ENCODE results near the gene KLC1.

The KLC1 gene

DNA sequence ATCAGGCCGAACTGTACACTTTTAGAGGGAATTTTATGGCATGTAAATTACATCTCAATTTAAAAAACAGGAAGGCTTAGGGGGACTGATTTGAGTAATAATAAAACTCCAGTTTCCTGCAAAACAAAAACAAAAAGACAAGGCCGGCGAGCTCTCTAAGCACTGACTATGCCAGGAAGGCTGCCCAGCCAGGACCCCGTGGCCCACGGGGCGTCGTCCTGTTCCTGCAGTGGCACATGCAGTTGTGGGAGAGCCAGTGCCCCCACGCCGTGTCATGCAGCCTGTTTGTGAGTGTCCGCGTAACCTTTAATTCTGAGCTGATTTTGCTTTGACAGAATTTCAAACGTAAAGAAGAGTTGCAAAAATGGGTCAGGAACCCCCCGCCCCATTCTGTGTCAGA, 75.7 kb downstream of the KLC1 start:
- Histone ChIP-seq H3K27ac (ENCODE audit: low read depth, low read length, severe bottlenecking) (no peak overlapping the region), H3K4me3 (ENCODE audit: extremely low read depth, insufficient read depth, low read length, poor library complexity, severe bottlenecking) (no peak overlapping the region), H3K36me3 (ENCODE audit: control insufficient read depth, insufficient read depth, low read length) (peaks cover 88% of the 10 kb centered on the region), H3K9me3 (ENCODE audit: control insufficient read depth, low read length) (no peaks in the 10 kb centered on the region), H3K4me1 (ENCODE audit: control insufficient read depth, insufficient read depth, low read length, poor library complexity, severe bottlenecking) (peaks cover 5% of the 10 kb centered on the region)
- 99 to 100% methylated on average over 12 of the region's 13 CpGs for WGBS, 2 experiments (ENCODE audit: insufficient coverage in 2 of 2)

- H3K4me1 ChIP-seq (ENCODE audit: control insufficient read depth, insufficient read depth, low read length, poor library complexity, severe bottlenecking): peaks cover 5% of the 10 kb centered on the region
- H3K4me3 ChIP-seq (ENCODE audit: extremely low read depth, insufficient read depth, low read length, poor library complexity, severe bottlenecking): no peak overlapping the region
- H3K27ac ChIP-seq (ENCODE audit: low read depth, low read length, severe bottlenecking): no peak overlapping the region
- 90 to 98% methylated on average over 14 to 15 of the region's 15 CpGs for WGBS, 2 experiments (ENCODE audit: insufficient coverage in 2 of 2)
- peaks cover 87% of the 10 kb centered on the region for H3K36me3 ChIP-seq (ENCODE audit: control insufficient read depth, insufficient read depth, low read length)
- no peaks in the 10 kb centered on the region for H3K9me3 ChIP-seq (ENCODE audit: control insufficient read depth, low read length)
Measured at GRCh38 chr14:103705118-103705503, 76.1 kb downstream of the KLC1 start.

- no peaks in the 10 kb centered on the region for H3K9me3 ChIP-seq (ENCODE audit: control insufficient read depth, low read length)
- H3K4me3 ChIP-seq (ENCODE audit: extremely low read depth, insufficient read depth, low read length, poor library complexity, severe bottlenecking): no peak overlapping the region
- peaks cover 82% of the 10 kb centered on the region for H3K36me3 ChIP-seq (ENCODE audit: control insufficient read depth, insufficient read depth, low read length)
- peaks cover 5% of the 10 kb centered on the region for H3K4me1 ChIP-seq (ENCODE audit: control insufficient read depth, insufficient read depth, low read length, poor library complexity, severe bottlenecking)
- WGBS, 2 experiments (ENCODE audit: insufficient coverage in 2 of 2): 94 to 96% methylated on average over 20 to 22 of the region's 28 CpGs
- H3K27ac ChIP-seq (ENCODE audit: low read depth, low read length, severe bottlenecking): no peak overlapping the region
Measured at GRCh38 chr14:103705504-103706284, 76.7 kb downstream of the KLC1 start.

DNA sequence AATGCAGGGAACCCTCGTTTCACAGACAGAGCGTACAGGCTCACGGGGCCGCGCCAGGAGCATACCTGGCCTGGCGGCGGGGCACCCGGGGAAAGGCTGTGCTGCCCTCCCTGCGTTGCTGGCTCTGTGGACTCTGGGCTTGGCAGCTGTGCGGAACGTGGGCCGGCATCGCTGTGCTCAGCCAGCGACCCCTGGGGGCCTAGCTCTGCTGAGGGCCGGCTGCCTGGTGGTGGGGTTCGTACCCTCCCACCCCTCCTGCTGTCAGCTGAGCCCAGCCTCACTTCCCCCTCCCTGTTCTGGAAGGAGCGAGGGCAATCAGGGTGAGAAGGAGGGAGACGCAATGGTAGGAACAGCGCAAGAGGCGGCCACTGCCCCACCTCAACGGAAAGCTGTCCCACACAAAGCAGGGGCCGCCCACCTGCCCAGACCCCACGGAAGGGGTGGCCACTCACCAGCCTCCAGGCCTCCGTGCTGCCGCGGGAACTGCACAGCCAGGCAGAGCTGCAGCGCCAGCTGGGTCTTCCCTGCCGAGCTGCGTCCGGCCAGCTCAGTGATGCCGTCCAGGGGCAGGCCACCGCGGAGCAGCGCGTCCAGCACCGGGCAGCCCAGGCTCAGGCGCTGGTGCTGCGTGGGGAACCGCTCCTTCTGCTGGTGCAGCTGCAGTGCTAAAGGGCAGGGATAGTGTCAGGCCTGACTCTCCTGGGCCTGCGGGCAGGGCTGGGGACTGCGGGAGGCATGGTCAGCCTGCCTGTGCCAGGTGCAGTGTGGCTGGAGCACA, 77.7 kb downstream of the KLC1 start:
- peaks cover 79% of the 10 kb centered on the region for H3K36me3 ChIP-seq (ENCODE audit: control insufficient read depth, insufficient read depth, low read length)
- H3K27ac ChIP-seq (ENCODE audit: low read depth, low read length, severe bottlenecking): no peak overlapping the region
- H3K4me1 ChIP-seq (ENCODE audit: control insufficient read depth, insufficient read depth, low read length, poor library complexity, severe bottlenecking): peaks cover 9% of the 10 kb centered on the region
- no peak overlapping the region for H3K4me3 ChIP-seq (ENCODE audit: extremely low read depth, insufficient read depth, low read length, poor library complexity, severe bottlenecking)
- WGBS, 2 experiments (ENCODE audit: insufficient coverage in 2 of 2): 95 to 96% methylated on average over 32 to 39 of the region's 41 CpGs
- H3K9me3 ChIP-seq (ENCODE audit: control insufficient read depth, low read length): no peaks in the 10 kb centered on the region

GRCh38 chr14:103707329-103708263, 78.6 kb downstream of the KLC1 start:
- 96 to 97% methylated on average over 27 to 29 of the region's 29 CpGs for WGBS, 2 experiments (ENCODE audit: insufficient coverage in 2 of 2)
- no peaks in the 10 kb centered on the region for H3K9me3 ChIP-seq (ENCODE audit: control insufficient read depth, low read length)
- peaks cover 74% of the 10 kb centered on the region for H3K36me3 ChIP-seq (ENCODE audit: control insufficient read depth, insufficient read depth, low read length)
- H3K4me3 ChIP-seq (ENCODE audit: extremely low read depth, insufficient read depth, low read length, poor library complexity, severe bottlenecking): no peak overlapping the region
- H3K4me1 ChIP-seq (ENCODE audit: control insufficient read depth, insufficient read depth, low read length, poor library complexity, severe bottlenecking): peaks cover 9% of the 10 kb centered on the region
- H3K27ac ChIP-seq (ENCODE audit: low read depth, low read length, severe bottlenecking): no peak overlapping the region

- H3K4me3 ChIP-seq (ENCODE audit: extremely low read depth, insufficient read depth, low read length, poor library complexity, severe bottlenecking): no peak overlapping the region
- H3K36me3 ChIP-seq (ENCODE audit: control insufficient read depth, insufficient read depth, low read length): peaks cover 66% of the 10 kb centered on the region
- H3K27ac ChIP-seq (ENCODE audit: low read depth, low read length, severe bottlenecking): no peak overlapping the region
- no peaks in the 10 kb centered on the region for H3K9me3 ChIP-seq (ENCODE audit: control insufficient read depth, low read length)
- H3K4me1 ChIP-seq (ENCODE audit: control insufficient read depth, insufficient read depth, low read length, poor library complexity, severe bottlenecking): peaks cover 7% of the 10 kb centered on the region
- WGBS, 2 experiments (ENCODE audit: insufficient coverage in 2 of 2): 88 to 98% methylated on average over 18 of the region's 18 CpGs
Measured at GRCh38 chr14:103708750-103709187, 79.8 kb downstream of the KLC1 start.

DNA sequence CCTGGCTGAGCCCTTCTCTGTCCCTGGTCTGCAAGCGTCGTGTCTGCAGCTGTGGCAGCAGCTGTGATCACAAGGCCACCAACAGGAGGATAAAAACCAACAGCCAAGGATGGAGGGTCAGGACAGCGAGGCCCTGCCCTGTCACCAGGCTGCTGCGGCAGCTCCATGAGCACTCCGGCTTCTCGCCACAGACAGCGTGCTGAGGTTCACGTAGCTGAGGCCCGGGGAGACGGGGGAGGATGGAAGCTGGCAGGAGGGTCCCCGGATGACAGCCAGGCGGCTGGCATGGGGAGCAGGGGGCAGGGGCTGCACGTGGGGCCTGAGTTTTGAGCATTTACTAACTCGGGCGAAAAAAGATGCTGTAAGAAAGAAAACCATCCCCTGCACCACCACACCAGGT, 80.8 kb downstream of the KLC1 start:
- Histone ChIP-seq H3K27ac (ENCODE audit: low read depth, low read length, severe bottlenecking) (no peak overlapping the region), H3K4me3 (ENCODE audit: extremely low read depth, insufficient read depth, low read length, poor library complexity, severe bottlenecking) (no peak overlapping the region), H3K4me1 (ENCODE audit: control insufficient read depth, insufficient read depth, low read length, poor library complexity, severe bottlenecking) (peaks cover 7% of the 10 kb centered on the region), H3K9me3 (ENCODE audit: control insufficient read depth, low read length) (no peaks in the 10 kb centered on the region), H3K36me3 (ENCODE audit: control insufficient read depth, insufficient read depth, low read length) (peaks cover 60% of the 10 kb centered on the region)
- WGBS, 2 experiments (ENCODE audit: insufficient coverage in 2 of 2): 99% methylated on average over 9 to 13 of the region's 15 CpGs

DNA sequence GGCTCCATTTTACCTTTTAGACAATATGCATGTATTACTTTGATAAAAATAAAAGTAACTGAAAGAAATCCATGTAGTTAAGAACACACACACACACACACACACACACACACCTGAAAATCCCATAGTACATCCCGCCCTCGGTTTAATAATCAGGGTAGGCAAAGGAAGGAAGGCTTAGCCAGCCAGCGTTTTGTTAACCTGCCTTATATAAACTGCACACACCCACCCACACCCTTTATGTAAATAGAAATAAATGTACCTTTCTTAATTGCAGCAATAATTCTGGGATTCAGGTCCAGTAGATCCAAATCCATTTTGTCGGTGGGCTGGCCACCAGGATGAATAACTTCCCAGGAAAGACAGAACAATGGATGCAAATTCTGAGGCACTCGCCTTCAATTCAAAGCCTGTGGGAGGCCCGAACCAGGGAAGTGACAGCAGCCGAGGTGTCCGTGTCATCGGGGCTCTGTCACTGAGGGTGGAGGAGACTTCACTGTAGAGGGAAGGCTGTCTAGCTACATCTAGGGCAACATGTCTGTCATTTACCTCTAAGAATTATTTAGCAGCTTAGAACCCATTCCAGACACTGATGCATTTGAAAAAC, 81.9 kb downstream of the KLC1 start:
- Histone ChIP-seq H3K27ac (ENCODE audit: low read depth, low read length, severe bottlenecking) (no peak overlapping the region), H3K4me1 (ENCODE audit: control insufficient read depth, insufficient read depth, low read length, poor library complexity, severe bottlenecking) (peaks cover 7% of the 10 kb centered on the region), H3K4me3 (ENCODE audit: extremely low read depth, insufficient read depth, low read length, poor library complexity, severe bottlenecking) (no peak overlapping the region), H3K9me3 (ENCODE audit: control insufficient read depth, low read length) (no peaks in the 10 kb centered on the region), H3K36me3 (ENCODE audit: control insufficient read depth, insufficient read depth, low read length) (peaks cover 50% of the 10 kb centered on the region)
- 57 to 70% methylated on average over 2 to 3 of the region's 9 CpGs for WGBS, 2 experiments (ENCODE audit: insufficient coverage in 2 of 2)

DNA sequence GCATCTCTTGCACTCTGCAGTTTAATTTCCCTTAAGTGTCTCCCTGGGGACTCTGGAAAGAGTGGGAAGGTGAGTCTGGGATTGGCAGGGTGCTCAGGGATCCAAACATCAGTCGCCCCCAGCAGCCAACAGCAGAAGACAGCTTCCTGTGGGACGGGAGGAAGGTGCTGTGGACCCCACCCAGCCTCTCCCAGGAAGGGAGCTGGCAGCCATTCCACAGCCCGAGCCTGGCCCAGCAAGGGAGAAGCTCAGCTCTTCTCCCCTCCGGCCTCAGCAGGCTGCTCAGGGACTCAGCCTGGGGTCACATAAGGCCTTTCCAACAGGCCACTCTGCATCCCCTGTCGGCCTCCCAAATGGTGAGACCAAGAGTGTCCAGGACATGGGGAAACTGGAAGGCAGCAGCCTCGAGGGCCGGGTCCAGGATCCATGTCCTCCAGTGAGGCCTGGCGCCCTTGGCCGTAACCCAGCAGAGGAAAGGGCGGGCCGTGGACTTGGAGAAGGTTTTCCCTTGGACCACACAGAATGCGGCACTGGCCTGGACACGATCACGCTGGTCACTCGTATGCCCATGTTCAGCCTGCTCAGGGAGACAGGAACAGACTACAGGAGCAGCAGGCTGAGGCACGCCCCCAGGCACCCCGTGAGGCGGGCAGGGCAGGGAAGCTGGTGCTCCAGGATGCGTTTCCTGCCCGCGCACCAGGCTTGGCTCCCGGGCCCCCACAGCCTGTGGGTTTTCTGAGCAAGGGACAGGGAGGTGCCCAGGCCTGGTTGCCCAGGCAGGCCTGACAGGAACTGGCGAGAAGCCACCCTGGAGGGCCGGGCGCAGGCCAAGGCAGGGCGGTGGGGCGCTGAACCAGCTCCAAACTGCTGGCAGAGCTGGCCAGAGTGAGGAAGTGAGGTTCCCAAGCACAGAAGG, 82.8 kb downstream of the KLC1 start:
- WGBS, 2 experiments (ENCODE audit: insufficient coverage in 2 of 2): 94% methylated on average over 20 to 25 of the region's 27 CpGs
- Histone ChIP-seq H3K4me1 (ENCODE audit: control insufficient read depth, insufficient read depth, low read length, poor library complexity, severe bottlenecking) (peaks cover 7% of the 10 kb centered on the region), H3K36me3 (ENCODE audit: control insufficient read depth, insufficient read depth, low read length) (peaks cover 42% of the 10 kb centered on the region), H3K27ac (ENCODE audit: low read depth, low read length, severe bottlenecking) (no peak overlapping the region), H3K4me3 (ENCODE audit: extremely low read depth, insufficient read depth, low read length, poor library complexity, severe bottlenecking) (no peak overlapping the region), H3K9me3 (ENCODE audit: control insufficient read depth, low read length) (no peaks in the 10 kb centered on the region)

Data from mesodermal cell (in vitro differentiated cells).